ENCODE measurements around the gene ARPC2.

ARPC2 gene

GRCh38 chr2:218257390-218257981, 40.5 kb downstream of the ARPC2 start:
- peak; percentile 90 for ATAC-seq

GRCh38 chr2:218259099-218259961, 42.3 kb downstream of the ARPC2 start:
- Mint-ChIP-seq H3K27ac (peak overlapping the region in 1 of 2 donors; percentile 96), H3K9me3 (no peaks in the 10 kb centered on the region), H3K4me1 (peaks cover 62% of the 10 kb centered on the region), H3K27me3 (no peaks in the 10 kb centered on the region), H3K4me3 (no peak overlapping the region)
- no peak for ATAC-seq
- DNase-seq, result no peak

More at GRCh38 chr2:218257390-218257981, 40.5 kb downstream of the ARPC2 start:
- peak overlapping the region; percentile 84 to 90 for H3K27ac Mint-ChIP-seq
- no peaks in the 10 kb centered on the region for H3K9me3 Mint-ChIP-seq
- peak overlapping the region; percentile 10 to 11 for H3K4me3 Mint-ChIP-seq
- H3K27me3 Mint-ChIP-seq, result no peaks in the 10 kb centered on the region
- H3K4me1 Mint-ChIP-seq, result peaks cover 54% of the 10 kb centered on the region
- peak; percentile 72 to 79 for DNase-seq

- H3K9me3 Mint-ChIP-seq, result no peaks in the 10 kb centered on the region
- H3K4me1 Mint-ChIP-seq, result peaks cover 64% of the 10 kb centered on the region
- peak overlapping the region; percentile 52 to 96 for H3K27ac Mint-ChIP-seq
- no peak overlapping the region for H3K4me3 Mint-ChIP-seq
- ATAC-seq, result no peak
- no peak for DNase-seq
- no peaks in the 10 kb centered on the region for H3K27me3 Mint-ChIP-seq
Observed at GRCh38 chr2:218260166-218260565, 43.2 kb downstream of the ARPC2 start.

- no peaks in the 10 kb centered on the region for H3K9me3 Mint-ChIP-seq
- H3K4me1 Mint-ChIP-seq, result peaks cover 64% of the 10 kb centered on the region
- no peak within 1 kb of the TSS for H3K4me3 Mint-ChIP-seq
- ATAC-seq (no peak), DNase-seq (no peak)
- H3K27ac Mint-ChIP-seq, result peak within 1 kb of the TSS; percentile 52 to 96
- H3K27me3 Mint-ChIP-seq, result no peaks in the 10 kb centered on the region
Observed at GRCh38 chr2:218260742-218261422, 43.9 kb downstream of the ARPC2 start, which contains the start of gene GPBAR1. Gene GPBAR1, plus strand, starts transcription at chr2:218261015. Its CDS starts 1,710 bp downstream, at chr2:218262725.

GRCh38 chr2:218261423-218262236, 44.6 kb downstream of the ARPC2 start:
- no peaks in the 10 kb centered on the region for H3K27me3 Mint-ChIP-seq
- ATAC-seq (no peak), DNase-seq (no peak)
- peak overlapping the region in 1 of 2 donors; percentile 90 for H3K27ac Mint-ChIP-seq
- no peak overlapping the region for H3K4me3 Mint-ChIP-seq
- H3K4me1 Mint-ChIP-seq, result peaks cover 65% of the 10 kb centered on the region
- H3K9me3 Mint-ChIP-seq, result no peaks in the 10 kb centered on the region

GRCh38 chr2:218262237-218262600, 45.2 kb downstream of the ARPC2 start:
- Mint-ChIP-seq H3K9me3 (no peaks in the 10 kb centered on the region), H3K4me1 (peaks cover 65% of the 10 kb centered on the region), H3K27me3 (no peaks in the 10 kb centered on the region), H3K27ac (no peak overlapping the region), H3K4me3 (no peak overlapping the region)
- ATAC-seq (no peak), DNase-seq (no peak)

- ATAC-seq (no peak), DNase-seq (no peak)
- no peaks in the 10 kb centered on the region for H3K9me3 Mint-ChIP-seq
- H3K27me3 Mint-ChIP-seq, result no peaks in the 10 kb centered on the region
- peaks cover 64% of the 10 kb centered on the region for H3K4me1 Mint-ChIP-seq
- peak overlapping the region in 1 of 2 donors; percentile 92 for H3K27ac Mint-ChIP-seq
- H3K4me3 Mint-ChIP-seq, result no peak overlapping the region
Observed at GRCh38 chr2:218262631-218263586, 45.9 kb downstream of the ARPC2 start.

GRCh38 chr2:218263817-218264641, 47.0 kb downstream of the ARPC2 start:
- H3K4me1 Mint-ChIP-seq, result peaks cover 59% of the 10 kb centered on the region
- peak overlapping the region; percentile 30 to 44 for H3K27ac Mint-ChIP-seq
- ATAC-seq (peak; percentile 57), DNase-seq (no peak)
- no peak overlapping the region for H3K4me3 Mint-ChIP-seq
- H3K27me3 Mint-ChIP-seq, result no peaks in the 10 kb centered on the region
- no peaks in the 10 kb centered on the region for H3K9me3 Mint-ChIP-seq

GRCh38 chr2:218264773-218265561, 48.0 kb downstream of the ARPC2 start:
- ATAC-seq (no peak), DNase-seq (no peak)
- Mint-ChIP-seq H3K4me1 (peaks cover 60% of the 10 kb centered on the region), H3K27me3 (no peaks in the 10 kb centered on the region), H3K4me3 (no peak overlapping the region), H3K9me3 (no peaks in the 10 kb centered on the region), H3K27ac (peak overlapping the region in 1 of 2 donors; percentile 34)

GRCh38 chr2:218265626-218266025, 48.6 kb downstream of the ARPC2 start:
- DNase-seq, result no peak
- no peak overlapping the region for H3K4me3 Mint-ChIP-seq
- no peaks in the 10 kb centered on the region for H3K27me3 Mint-ChIP-seq
- H3K4me1 Mint-ChIP-seq, result peaks cover 60% of the 10 kb centered on the region
- H3K9me3 Mint-ChIP-seq, result no peaks in the 10 kb centered on the region
- ATAC-seq, result no peak
- H3K27ac Mint-ChIP-seq, result peak overlapping the region; percentile 49 to 91

GRCh38 chr2:218266316-218266979, 49.5 kb downstream of the ARPC2 start:
- peak overlapping the region in 1 of 2 donors; percentile 15 for H3K27ac Mint-ChIP-seq
- no peaks in the 10 kb centered on the region for H3K27me3 Mint-ChIP-seq
- H3K4me3 Mint-ChIP-seq, result no peak overlapping the region
- no peaks in the 10 kb centered on the region for H3K9me3 Mint-ChIP-seq
- H3K4me1 Mint-ChIP-seq, result peaks cover 66% of the 10 kb centered on the region
- DNase-seq (no peak), ATAC-seq (no peak)

- Mint-ChIP-seq H3K4me1 (peaks cover 74% of the 10 kb centered on the region), H3K27me3 (no peaks in the 10 kb centered on the region), H3K27ac (peak overlapping the region; percentile 27 to 29), H3K4me3 (no peak overlapping the region), H3K9me3 (no peaks in the 10 kb centered on the region)
- ATAC-seq (no peak), DNase-seq (no peak)
Observed at GRCh38 chr2:218267259-218267658, 50.3 kb downstream of the ARPC2 start.
